Cardiac fibroblast (primary cell): ENCODE results near the gene PPARD.

Experiments used
- DNase-seq, 2 donors: peaks; one replicate each; pipeline versions ENCODE4 v3.0.0 to v3.0.0-alpha.2; 2010; ENCODE audit warnings: low read depth in 2 of 2
- H3K4me3 ChIP-seq, 2 donors: replicated peaks in 1 of 2; 1 replicate in 1 of 2; 2 replicates in 1 of 2; pipeline ENCODE4 v1.5.1; 2011; ENCODE audit warnings: low read depth in 2 of 2, low read length in 2 of 2, mild to moderate bottlenecking in 2 of 2, moderate library complexity in 1 of 2
- CTCF ChIP-seq: IDR thresholded peaks from one replicate; pipeline ENCODE4 v1.5.1; 2011; ENCODE audit warnings: low read depth, mild to moderate bottlenecking, low read length, inconsistent platforms

PPARD gene

GRCh38 chr6:35439308-35439707, 97.0 kb downstream of the PPARD start:
- DNase-seq = no peak
- TF ChIP-seq CTCF = no peak
- no peak overlapping the region for H3K4me3 ChIP-seq

- no peak for TF ChIP-seq CTCF
- no peak for DNase-seq
- no peak overlapping the region for H3K4me3 ChIP-seq
Measured at GRCh38 chr6:35441205-35441604, 98.8 kb downstream of the PPARD start.

- no peak for DNase-seq
- no peak for TF ChIP-seq CTCF
- H3K4me3 ChIP-seq = no peak overlapping the region
Measured at GRCh38 chr6:35441642-35442041, 99.3 kb downstream of the PPARD start.

- no peak overlapping the region for H3K4me3 ChIP-seq
- no peak for DNase-seq
- TF ChIP-seq CTCF = no peak
Measured at GRCh38 chr6:35442693-35443092, 100.3 kb downstream of the PPARD start.

- TF ChIP-seq CTCF = no peak
Measured at GRCh38 chr6:35443341-35444030, 101.1 kb downstream of the PPARD start.

GRCh38 chr6:35445691-35446090, 103.3 kb downstream of the PPARD start:
- TF ChIP-seq CTCF = no peak
- H3K4me3 ChIP-seq = no peak overlapping the region
- DNase-seq = peak in 1 of 2 donors; percentile 42

More at GRCh38 chr6:35443341-35444030, 101.1 kb downstream of the PPARD start:
- no peak for DNase-seq
- H3K4me3 ChIP-seq = no peak overlapping the region

GRCh38 chr6:35448191-35448590, 105.8 kb downstream of the PPARD start:
- no peak for DNase-seq
- no peak overlapping the region for H3K4me3 ChIP-seq
- TF ChIP-seq CTCF = no peak
